Breast epithelium (tissue), 3 donors: ENCODE measurements around the gene VPS13A.

Source experiments
- CTCF ChIP-seq, 3 donors: fragments of 450-650 bp; IDR thresholded peaks; one replicate each; pipeline ENCODE4 v1.5.1; 2016 to 2017; ENCODE audit warnings: antibody characterized with exemption in 3 of 3, mild to moderate bottlenecking in 3 of 3, moderate library complexity in 3 of 3
- POLR2AphosphoS5 ChIP-seq, 3 donors: sonication (generic); formaldehyde crosslinking; IDR thresholded peaks; one replicate each; pipeline ENCODE4 v1.6.1; 2017; ENCODE audit warnings: antibody characterized with exemption in 3 of 3

GRCh38 chr9:77176106-77176505, 1.2 kb upstream of the VPS13A start:
- TF ChIP-seq CTCF (IDR thresholded peaks at IDR 0.05) (no peak), POLR2AphosphoS5 (IDR thresholded peaks at IDR 0.05) (no peak)
